Natural killer cell (primary cell): Measurements from ENCODE around the gene PRICKLE3. TPM values are rescaled to one million over a fixed set of nuclear protein-coding genes. Genes with fewer than 3 reads are reported as not detected.
A peak's percentile ranks its signal among the peaks of the same experiment; 100 is the strongest.

Experiments used
- ATAC-seq, 3 donors: fragments of 150-1000 bp in 2 of 3; fragments of 200-7000 bp in 1 of 3; cut with Tn5 transposase; 1 replicate in 1 of 3; 2 replicates in 2 of 3; pipeline ENCODE4 v1.10.0; 2021; ENCODE audit warnings: mild to moderate bottlenecking in 2 of 3, moderate library complexity in 2 of 3
- DNase-seq, 2 donors: peaks; one replicate each; pipeline versions ENCODE4 v3.0.0 to v3.0.0-alpha.2; 2013 to 2021; ENCODE audit warnings: mixed read lengths in 1 of 2
- H3K27ac ChIP-seq: one replicate; pipeline ENCODE4 v1.5.1; 2013; ENCODE audit warnings: mild to moderate bottlenecking, low read length
- H3K27me3 ChIP-seq: one replicate; pipeline ENCODE4 v1.6.1; 2013; ENCODE audit warnings: low read length; ENCODE audit not compliant: control insufficient read depth, insufficient read depth
- H3K36me3 ChIP-seq: one replicate; pipeline ENCODE4 v1.6.1; 2013; ENCODE audit warnings: low read length; ENCODE audit not compliant: control insufficient read depth, insufficient read depth
- H3K4me1 ChIP-seq: one replicate; pipeline ENCODE4 v1.6.1; 2013; ENCODE audit warnings: low read length; ENCODE audit not compliant: control insufficient read depth, insufficient read depth
- H3K4me3 ChIP-seq: one replicate; pipeline ENCODE4 v1.5.1; 2013; ENCODE audit warnings: low read length
- H3K9me3 ChIP-seq: one replicate; pipeline ENCODE4 v1.6.1; 2013; ENCODE audit warnings: low read length; ENCODE audit not compliant: control insufficient read depth, insufficient read depth
- H3K27ac Mint-ChIP-seq, 2 donors: one replicate each; pipeline ENCODE4 v1.8.0; 2022; ENCODE audit warnings: mild to moderate bottlenecking in 2 of 2, mixed read lengths in 2 of 2, moderate library complexity in 1 of 2
- H3K27me3 Mint-ChIP-seq, 2 donors: one replicate each; pipeline ENCODE4 v1.8.0; 2022; ENCODE audit warnings: low read depth in 2 of 2, mixed read lengths in 2 of 2
- H3K36me3 Mint-ChIP-seq: one replicate; pipeline ENCODE4 v1.8.0; 2022; ENCODE audit warnings: mixed read lengths
- H3K4me1 Mint-ChIP-seq, 2 donors: one replicate each; pipeline ENCODE4 v1.8.0; 2022; ENCODE audit warnings: mixed read lengths in 2 of 2
- H3K4me3 Mint-ChIP-seq: one replicate; pipeline ENCODE4 v1.8.0; 2022; ENCODE audit warnings: mild to moderate bottlenecking, moderate library complexity, mixed read lengths
- H3K9me3 Mint-ChIP-seq, 2 donors: one replicate each; pipeline ENCODE4 v1.8.0; 2022; ENCODE audit warnings: mixed read lengths in 2 of 2
- WGBS: methylation state at CpG from one replicate; pipeline ENCODE4 v1.1.7; 2013; ENCODE audit warnings: missing lambda C conversion rate; ENCODE audit not compliant: insufficient coverage; 5-methylcytosine and 5-hydroxymethylcytosine counted together
- intact Hi-C: fragments of 100-400 bp; cut with micrococcal nuclease; formaldehyde crosslinking; loops from one replicate; pipeline ENCODE4 v1.14.2; 2022
- total RNA-seq, 4 donors: library from RNA; stranded (reverse); fragments of 120-200 nt in 1 of 4; gene quantifications; one replicate each; pipeline versions ENCODE4 v1.2.3 to v1.2.4, GENCODE V29; 2013 to 2022
- TF ChIP-seq, protein P1 (sequence below): fragments of 200-600 bp; IDR thresholded peaks from one replicate; pipeline ENCODE4 v1.8.0; 2022; ENCODE audit warnings: antibody characterized with exemption

The PRICKLE3 gene
- total RNA-seq, 3 donors from 2014 or later (not counting 1 experiment from before 2014, with no cell fraction given), result 6.2 to 7.9 (median 6.3) TPM

DNA sequence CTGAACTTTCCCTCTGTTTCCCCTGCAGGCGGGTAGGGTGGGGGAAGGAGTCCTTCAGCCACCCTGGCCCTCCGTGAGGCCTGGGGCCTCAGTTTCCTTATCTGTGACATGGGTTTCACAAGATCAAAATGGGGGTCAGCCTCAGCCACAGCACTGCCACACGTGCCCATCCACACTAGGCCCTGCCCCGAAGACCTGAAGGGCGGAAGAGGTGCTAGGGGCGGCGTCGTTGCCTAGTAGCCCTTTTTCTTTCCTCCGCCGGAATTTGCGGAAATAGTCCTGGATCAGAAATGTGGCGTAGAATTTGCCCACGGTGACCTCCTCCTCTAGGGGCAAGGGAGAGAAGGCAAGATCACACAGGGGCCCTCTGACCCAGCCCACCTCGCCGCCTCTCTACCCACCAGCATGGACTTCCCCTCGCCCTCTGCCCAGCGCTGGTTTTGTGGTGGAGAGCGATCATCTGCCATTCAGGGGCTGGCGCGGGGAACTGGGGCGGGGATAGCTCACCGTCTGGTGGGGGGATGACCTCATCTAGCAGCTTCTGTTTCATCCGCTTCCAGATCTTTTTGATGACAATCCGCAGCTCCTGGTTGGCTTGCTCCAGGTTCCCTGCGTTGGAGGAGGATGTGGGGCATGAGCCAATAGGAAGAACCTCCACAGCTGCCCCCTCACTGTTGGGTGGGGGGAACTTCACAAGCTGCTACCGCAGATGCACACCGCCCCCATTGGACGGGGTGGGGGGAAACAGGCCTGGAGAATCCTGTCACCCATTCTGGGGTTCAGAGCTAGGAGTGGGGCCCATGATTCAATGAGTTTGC is 23.5 kb upstream of the PRICKLE3 start:
- peaks cover 0 to 4% of the 10 kb centered on the region in 2 donors for H3K27me3 Mint-ChIP-seq
- no peak overlapping the region for H3K27ac Mint-ChIP-seq
- peak in 1 of 2 donors; percentile 4 for DNase-seq
- Histone ChIP-seq H3K4me3 (no peak overlapping the region), H3K9me3 (no peaks in the 10 kb centered on the region), H3K36me3 (no peaks in the 10 kb centered on the region), H3K27me3 (no peaks in the 10 kb centered on the region), H3K4me1 (no peaks in the 10 kb centered on the region), H3K27ac (no peak overlapping the region)
- ATAC-seq, result peak; percentile 54 to 84 (median 77)
- H3K36me3 Mint-ChIP-seq, result no peaks in the 10 kb centered on the region
- WGBS, result 40% methylated on average over 24 of the region's 28 CpGs
- TF ChIP-seq, protein P1, sequence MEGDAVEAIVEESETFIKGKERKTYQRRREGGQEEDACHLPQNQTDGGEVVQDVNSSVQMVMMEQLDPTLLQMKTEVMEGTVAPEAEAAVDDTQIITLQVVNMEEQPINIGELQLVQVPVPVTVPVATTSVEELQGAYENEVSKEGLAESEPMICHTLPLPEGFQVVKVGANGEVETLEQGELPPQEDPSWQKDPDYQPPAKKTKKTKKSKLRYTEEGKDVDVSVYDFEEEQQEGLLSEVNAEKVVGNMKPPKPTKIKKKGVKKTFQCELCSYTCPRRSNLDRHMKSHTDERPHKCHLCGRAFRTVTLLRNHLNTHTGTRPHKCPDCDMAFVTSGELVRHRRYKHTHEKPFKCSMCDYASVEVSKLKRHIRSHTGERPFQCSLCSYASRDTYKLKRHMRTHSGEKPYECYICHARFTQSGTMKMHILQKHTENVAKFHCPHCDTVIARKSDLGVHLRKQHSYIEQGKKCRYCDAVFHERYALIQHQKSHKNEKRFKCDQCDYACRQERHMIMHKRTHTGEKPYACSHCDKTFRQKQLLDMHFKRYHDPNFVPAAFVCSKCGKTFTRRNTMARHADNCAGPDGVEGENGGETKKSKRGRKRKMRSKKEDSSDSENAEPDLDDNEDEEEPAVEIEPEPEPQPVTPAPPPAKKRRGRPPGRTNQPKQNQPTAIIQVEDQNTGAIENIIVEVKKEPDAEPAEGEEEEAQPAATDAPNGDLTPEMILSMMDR, result no peak
- H3K4me1 Mint-ChIP-seq, result no peaks in the 10 kb centered on the region
- intact Hi-C loops, result no loop called here
- no peaks in the 10 kb centered on the region for H3K9me3 Mint-ChIP-seq
- peak overlapping the region; percentile 42 for H3K4me3 Mint-ChIP-seq

DNA sequence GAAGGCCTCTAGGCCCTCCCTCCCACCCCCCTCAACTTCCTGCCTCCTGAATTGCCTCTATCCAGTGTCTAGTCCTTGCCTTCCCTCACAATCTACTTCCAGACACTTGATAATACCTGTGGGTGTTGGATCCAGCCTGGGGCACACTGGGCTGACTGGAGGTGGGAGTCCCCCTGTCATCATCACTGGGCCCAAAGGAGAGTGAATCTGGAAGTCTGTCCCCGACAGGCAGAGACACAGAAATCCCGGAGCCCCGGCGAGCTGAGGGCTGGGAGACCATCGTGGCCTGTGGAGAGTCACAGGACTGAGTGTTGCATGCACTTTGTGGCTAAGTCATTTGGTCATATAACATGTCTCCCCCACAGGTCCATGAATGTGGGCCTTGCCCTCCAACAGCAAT is 22.2 kb upstream of the PRICKLE3 start:
- no peak overlapping the region for H3K4me3 ChIP-seq
- Mint-ChIP-seq H3K4me1 (no peaks in the 10 kb centered on the region), H3K27me3 (peaks cover 0 to 4% of the 10 kb centered on the region in 2 donors), H3K4me3 (no peak overlapping the region), H3K27ac (no peak overlapping the region), H3K9me3 (no peaks in the 10 kb centered on the region), H3K36me3 (no peaks in the 10 kb centered on the region)
- TF ChIP-seq, protein P1, result no peak
- no peaks in the 10 kb centered on the region for H3K9me3 ChIP-seq
- H3K27ac ChIP-seq, result no peak overlapping the region
- H3K4me1 ChIP-seq, result no peaks in the 10 kb centered on the region
- ATAC-seq (no peak), DNase-seq (no peak)
- intact Hi-C loops, result no loop called here
- no peaks in the 10 kb centered on the region for H3K36me3 ChIP-seq
- no peaks in the 10 kb centered on the region for H3K27me3 ChIP-seq
- 93% methylated on average over 5 of the region's 5 CpGs for whole genome bisulfite sequencing

DNA sequence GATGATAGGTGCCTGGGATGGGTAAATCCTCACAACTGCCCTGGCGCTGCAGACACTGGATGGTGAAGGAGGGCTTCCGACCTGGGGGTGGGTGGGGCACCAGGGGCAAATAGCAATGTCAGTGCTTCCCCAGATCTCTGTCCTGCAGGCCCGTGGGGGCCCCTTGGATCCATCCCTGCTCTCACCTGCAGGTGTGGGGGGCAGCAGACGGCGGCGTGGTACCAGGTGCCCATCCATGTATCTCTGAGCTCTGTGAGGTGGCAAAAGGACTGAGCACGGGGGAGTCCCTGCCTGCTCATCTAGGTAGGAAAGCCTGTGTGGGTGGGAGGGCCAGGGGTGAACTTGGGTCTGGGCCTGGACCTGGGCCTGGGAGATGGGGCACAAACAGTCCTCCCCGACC is 20.4 kb upstream of the PRICKLE3 start:
- DNase-seq (no peak), ATAC-seq (no peak)
- H3K27ac ChIP-seq, result no peak overlapping the region
- no peaks in the 10 kb centered on the region for H3K4me1 ChIP-seq
- H3K27ac Mint-ChIP-seq, result no peak overlapping the region
- TF ChIP-seq, protein P1, result no peak
- intact Hi-C loops, result no loop called here
- H3K36me3 Mint-ChIP-seq, result no peaks in the 10 kb centered on the region
- no peaks in the 10 kb centered on the region for H3K9me3 Mint-ChIP-seq
- no peak overlapping the region for H3K4me3 Mint-ChIP-seq
- no peaks in the 10 kb centered on the region for H3K9me3 ChIP-seq
- no peaks in the 10 kb centered on the region for H3K27me3 ChIP-seq
- no peaks in the 10 kb centered on the region for H3K36me3 ChIP-seq
- H3K27me3 Mint-ChIP-seq, result no peaks in the 10 kb centered on the region
- H3K4me1 Mint-ChIP-seq, result no peaks in the 10 kb centered on the region
- no peak overlapping the region for H3K4me3 ChIP-seq
- WGBS, result 79% methylated on average over 7 of the region's 8 CpGs

DNA sequence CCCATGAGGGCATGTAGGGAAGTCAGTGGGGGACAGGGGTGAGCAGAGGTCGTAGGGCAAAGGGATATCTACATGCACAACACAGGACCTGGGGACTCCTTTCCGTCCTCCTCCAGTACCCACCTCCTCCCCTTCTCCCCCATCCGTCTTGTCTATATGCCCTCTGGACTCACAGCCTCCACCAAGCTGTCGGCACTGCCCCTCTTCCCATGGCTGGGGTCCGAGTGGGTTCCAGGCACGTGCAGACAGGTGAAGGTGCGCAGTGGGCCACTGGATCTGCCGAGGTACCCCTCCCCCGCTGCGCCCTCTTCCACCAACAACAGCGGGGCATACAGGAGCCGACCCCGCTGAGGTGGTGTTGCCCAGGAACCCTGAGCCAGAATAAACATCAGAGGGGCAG is 19.3 kb upstream of the PRICKLE3 start:
- Mint-ChIP-seq H3K36me3 (no peaks in the 10 kb centered on the region), H3K4me3 (no peak overlapping the region), H3K27ac (no peak overlapping the region), H3K27me3 (no peaks in the 10 kb centered on the region), H3K4me1 (peaks cover 0 to 4% of the 10 kb centered on the region in 2 donors), H3K9me3 (no peaks in the 10 kb centered on the region)
- Histone ChIP-seq H3K4me3 (no peak overlapping the region), H3K36me3 (no peaks in the 10 kb centered on the region), H3K4me1 (peaks cover 4% of the 10 kb centered on the region), H3K27me3 (no peaks in the 10 kb centered on the region), H3K27ac (no peak overlapping the region), H3K9me3 (no peaks in the 10 kb centered on the region)
- intact Hi-C loops, result no loop called here
- TF ChIP-seq, protein P1, result no peak
- DNase-seq (no peak), ATAC-seq (no peak)
- WGBS, result 86% methylated on average over 6 of the region's 13 CpGs
